Measurements from ENCODE around the gene TMEM98.

Gene TMEM98

GRCh38 chr17:32917081-32917480 lies 10.9 kb upstream of the TMEM98 start:
- TF ChIP-seq YY1 (IDR thresholded peaks at IDR 0.05; ENCODE audit: low read depth): no peak

DNA sequence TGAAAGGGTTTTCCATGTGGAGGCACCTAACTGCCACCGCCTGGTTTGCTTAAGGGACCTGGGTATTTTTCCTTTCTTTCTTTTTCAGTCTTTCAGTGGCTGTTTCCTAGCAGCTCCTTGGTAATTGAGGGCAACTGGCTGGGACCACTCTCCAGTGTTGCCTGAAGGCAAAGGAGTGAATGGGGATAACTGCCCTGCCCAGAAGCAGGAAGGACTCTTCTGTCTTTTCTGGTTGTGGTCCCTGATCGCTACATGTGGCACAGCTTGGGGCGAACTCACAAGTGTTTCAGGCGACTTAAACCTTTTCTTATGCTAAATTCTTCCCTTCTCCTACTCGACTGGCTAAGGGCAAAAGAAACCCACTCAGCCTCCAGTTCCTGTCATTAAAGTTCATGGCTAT lies 10.1 kb upstream of the TMEM98 start:
- TF ChIP-seq TAF1 (IDR thresholded peaks at IDR 0.05; ENCODE audit: low read depth) (no peak), FOXM1 (IDR thresholded peaks at IDR 0.05; ENCODE audit: borderline replicate concordance, low read depth) (no peak), EGR1 (IDR thresholded peaks at IDR 0.05) (no peak), EP300 (IDR thresholded peaks at IDR 0.05; ENCODE audit: borderline replicate concordance) (no peak), TEAD4 (IDR thresholded peaks at IDR 0.05) (no peak), RAD21 (IDR thresholded peaks at IDR 0.05; ENCODE audit: low read depth) (no peak), TCF12 (IDR thresholded peaks at IDR 0.05; ENCODE audit: low read depth) (no peak), CEBPB (IDR thresholded peaks at IDR 0.05) (no peak), NFIC (IDR thresholded peaks at IDR 0.05) (no peak), REST (IDR thresholded peaks at IDR 0.05; ENCODE audit: low read depth) (no peak), USF1 (IDR thresholded peaks at IDR 0.05) (no peak), CREB1 (IDR thresholded peaks at IDR 0.05; ENCODE audit: low read depth) (no peak), ZBTB7A (IDR thresholded peaks at IDR 0.05; ENCODE audit: low read depth) (no peak), MAX (IDR thresholded peaks at IDR 0.05) (no peak), YY1 (IDR thresholded peaks at IDR 0.05; ENCODE audit: low read depth) (no peak)

DNA sequence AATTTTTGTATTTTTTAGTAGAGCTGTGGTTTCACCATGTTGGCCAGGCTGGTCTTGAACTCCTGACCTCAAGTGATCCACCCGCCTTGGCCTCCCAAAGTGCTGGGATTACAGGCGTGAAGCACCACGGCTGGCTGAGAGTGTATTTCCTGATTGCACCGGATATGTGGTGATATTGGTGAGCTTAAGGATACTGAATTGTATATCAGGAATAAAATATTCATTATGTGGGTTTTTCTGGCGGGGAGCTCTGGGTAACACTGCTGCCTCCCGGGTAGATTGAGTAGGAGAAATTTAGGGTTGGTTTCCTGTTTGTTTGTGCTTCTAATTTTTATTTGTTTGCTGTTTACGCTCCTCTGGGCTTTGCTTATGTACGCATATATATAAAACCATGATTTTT lies 7.7 kb upstream of the TMEM98 start:
- TF ChIP-seq NFIC (IDR thresholded peaks at IDR 0.05): no peak
- TF ChIP-seq CEBPB (IDR thresholded peaks at IDR 0.05): no peak
- TF ChIP-seq TCF12 (IDR thresholded peaks at IDR 0.05; ENCODE audit: low read depth): no peak
- TF ChIP-seq MAX (IDR thresholded peaks at IDR 0.05): no peak

DNA sequence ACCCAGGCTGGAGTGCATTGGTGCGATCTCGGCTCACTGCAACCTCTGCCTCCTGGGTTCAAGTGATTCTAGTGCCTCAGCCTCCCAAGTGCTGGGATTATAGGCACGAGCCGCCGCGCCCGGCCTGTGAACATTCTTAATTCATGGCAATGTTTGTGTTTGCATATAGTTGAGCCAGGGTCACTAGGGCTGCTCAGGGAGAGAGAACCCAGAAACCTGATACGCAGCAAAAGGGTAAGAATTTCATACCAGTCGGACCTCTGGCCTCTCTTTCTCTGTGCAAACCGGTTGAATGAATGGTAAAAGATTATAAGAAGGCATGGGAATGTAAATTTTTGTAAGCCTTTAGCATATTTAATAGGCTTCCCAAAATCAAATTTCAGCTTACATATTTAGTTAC lies 6.9 kb upstream of the TMEM98 start:
- TF ChIP-seq NFIC (IDR thresholded peaks at IDR 0.05) (no peak), REST (IDR thresholded peaks at IDR 0.05; ENCODE audit: low read depth) (no peak), CEBPB (IDR thresholded peaks at IDR 0.05) (no peak), ZBTB7A (IDR thresholded peaks at IDR 0.05; ENCODE audit: low read depth) (no peak), YY1 (IDR thresholded peaks at IDR 0.05; ENCODE audit: low read depth) (no peak), EGR1 (IDR thresholded peaks at IDR 0.05) (no peak), MAX (IDR thresholded peaks at IDR 0.05) (no peak), TCF12 (IDR thresholded peaks at IDR 0.05; ENCODE audit: low read depth) (no peak), CREB1 (IDR thresholded peaks at IDR 0.05; ENCODE audit: low read depth) (no peak), USF1 (IDR thresholded peaks at IDR 0.05) (no peak), FOXM1 (IDR thresholded peaks at IDR 0.05; ENCODE audit: borderline replicate concordance, low read depth) (no peak), TEAD4 (IDR thresholded peaks at IDR 0.05) (no peak)

DNA sequence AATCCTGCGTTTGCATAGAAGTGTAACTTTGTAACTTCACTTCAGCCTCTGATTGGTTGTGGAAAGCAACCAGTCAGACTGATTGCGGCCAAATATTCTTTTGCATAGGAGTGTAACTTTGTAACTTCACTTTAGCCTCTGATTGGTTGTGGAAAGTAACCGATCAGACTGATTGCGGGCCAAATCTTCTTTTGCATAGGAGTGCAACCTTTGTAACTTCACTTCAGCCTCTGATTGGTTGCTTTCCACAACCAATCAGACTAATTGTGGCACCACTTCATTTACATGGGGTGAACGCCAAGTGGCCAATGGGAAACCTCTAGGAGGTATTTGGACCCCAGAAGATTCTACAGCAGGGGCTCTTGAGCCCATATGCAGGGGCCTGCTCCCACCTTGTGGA lies 1.8 kb upstream of the TMEM98 start:
- no peak for TF ChIP-seq YY1 (IDR thresholded peaks at IDR 0.05; ENCODE audit: low read depth)
- no peak for TF ChIP-seq EGR1 (IDR thresholded peaks at IDR 0.05)
- TF ChIP-seq TEAD4 (IDR thresholded peaks at IDR 0.05): no peak
- no peak for TF ChIP-seq CREB1 (IDR thresholded peaks at IDR 0.05; ENCODE audit: low read depth)
- TF ChIP-seq MAX (IDR thresholded peaks at IDR 0.05): no peak
- no peak for TF ChIP-seq TCF12 (IDR thresholded peaks at IDR 0.05; ENCODE audit: low read depth)
- TF ChIP-seq REST (IDR thresholded peaks at IDR 0.05; ENCODE audit: low read depth): no peak
- no peak for TF ChIP-seq USF1 (IDR thresholded peaks at IDR 0.05)
- TF ChIP-seq TAF1 (IDR thresholded peaks at IDR 0.05; ENCODE audit: low read depth): no peak
- TF ChIP-seq CEBPB (IDR thresholded peaks at IDR 0.05): no peak
- no peak for TF ChIP-seq NFIC (IDR thresholded peaks at IDR 0.05)
- TF ChIP-seq RAD21 (IDR thresholded peaks at IDR 0.05; ENCODE audit: low read depth): no peak
- no peak for TF ChIP-seq ZBTB7A (IDR thresholded peaks at IDR 0.05; ENCODE audit: low read depth)
- no peak for TF ChIP-seq FOXM1 (IDR thresholded peaks at IDR 0.05; ENCODE audit: borderline replicate concordance, low read depth)
- TF ChIP-seq EP300 (IDR thresholded peaks at IDR 0.05; ENCODE audit: borderline replicate concordance): no peak
